ENCODE data around the gene CDK14.
"Not testable (repeated sequence)": the region's sequence is repeated elsewhere in the genome, so short reads cannot be mapped to it uniquely, and the experiment has no call there.

The CDK14 gene

GRCh38 chr7:90740386-90740785, 144.3 kb downstream of the CDK14 start:
- DNase-seq = no peak
- Histone ChIP-seq H3K27me3 (replicated peaks; ENCODE audit: control insufficient read depth, insufficient read depth, low read length, poor library complexity, severe bottlenecking) (no peaks in the 10 kb centered on the region), H3K4me3 (ENCODE audit: insufficient read depth, low read depth, low read length, poor library complexity, severe bottlenecking) (no peak overlapping the region), H3K36me3 (ENCODE audit: control insufficient read depth, insufficient read depth, low read length) (no peaks in the 10 kb centered on the region), H3K9me3 (ENCODE audit: control insufficient read depth, low read length) (no peaks in the 10 kb centered on the region), H3K4me1 (ENCODE audit: control insufficient read depth, insufficient read depth, low read length, poor library complexity, severe bottlenecking) (no peaks in the 10 kb centered on the region), H3K27ac (ENCODE audit: insufficient read depth, low read length, poor library complexity, severe bottlenecking) (no peak overlapping the region)

GRCh38 chr7:90743626-90744025, 147.5 kb downstream of the CDK14 start:
- no peaks in the 10 kb centered on the region for H3K36me3 ChIP-seq (ENCODE audit: control insufficient read depth, insufficient read depth, low read length)
- H3K27ac ChIP-seq (ENCODE audit: insufficient read depth, low read length, poor library complexity, severe bottlenecking) = no peak overlapping the region
- H3K9me3 ChIP-seq (ENCODE audit: control insufficient read depth, low read length) = no peaks in the 10 kb centered on the region
- H3K27me3 ChIP-seq (replicated peaks; ENCODE audit: control insufficient read depth, insufficient read depth, low read length, poor library complexity, severe bottlenecking) = no peaks in the 10 kb centered on the region
- no peak for DNase-seq
- no peak overlapping the region for H3K4me3 ChIP-seq (ENCODE audit: insufficient read depth, low read depth, low read length, poor library complexity, severe bottlenecking)
- H3K4me1 ChIP-seq (ENCODE audit: control insufficient read depth, insufficient read depth, low read length, poor library complexity, severe bottlenecking) = no peaks in the 10 kb centered on the region

GRCh38 chr7:90747516-90747915, 151.4 kb downstream of the CDK14 start:
- Histone ChIP-seq H3K36me3 (ENCODE audit: control insufficient read depth, insufficient read depth, low read length) (no peaks in the 10 kb centered on the region), H3K4me3 (ENCODE audit: insufficient read depth, low read depth, low read length, poor library complexity, severe bottlenecking) (no peak overlapping the region), H3K27ac (ENCODE audit: insufficient read depth, low read length, poor library complexity, severe bottlenecking) (no peak overlapping the region), H3K27me3 (replicated peaks; ENCODE audit: control insufficient read depth, insufficient read depth, low read length, poor library complexity, severe bottlenecking) (no peaks in the 10 kb centered on the region), H3K4me1 (ENCODE audit: control insufficient read depth, insufficient read depth, low read length, poor library complexity, severe bottlenecking) (no peaks in the 10 kb centered on the region), H3K9me3 (ENCODE audit: control insufficient read depth, low read length) (no peaks in the 10 kb centered on the region)
- DNase-seq = no peak

GRCh38 chr7:90749262-90749661, 153.1 kb downstream of the CDK14 start:
- Histone ChIP-seq H3K27me3 (replicated peaks; ENCODE audit: control insufficient read depth, insufficient read depth, low read length, poor library complexity, severe bottlenecking) (no peaks in the 10 kb centered on the region), H3K4me1 (ENCODE audit: control insufficient read depth, insufficient read depth, low read length, poor library complexity, severe bottlenecking) (no peaks in the 10 kb centered on the region), H3K4me3 (ENCODE audit: insufficient read depth, low read depth, low read length, poor library complexity, severe bottlenecking) (no peak overlapping the region), H3K36me3 (ENCODE audit: control insufficient read depth, insufficient read depth, low read length) (no peaks in the 10 kb centered on the region), H3K27ac (ENCODE audit: insufficient read depth, low read length, poor library complexity, severe bottlenecking) (no peak overlapping the region), H3K9me3 (ENCODE audit: control insufficient read depth, low read length) (no peaks in the 10 kb centered on the region)
- no peak for DNase-seq

- Histone ChIP-seq H3K36me3 (ENCODE audit: control insufficient read depth, insufficient read depth, low read length) (no peaks in the 10 kb centered on the region), H3K4me3 (ENCODE audit: insufficient read depth, low read depth, low read length, poor library complexity, severe bottlenecking) (no peak overlapping the region), H3K9me3 (ENCODE audit: control insufficient read depth, low read length) (no peaks in the 10 kb centered on the region), H3K4me1 (ENCODE audit: control insufficient read depth, insufficient read depth, low read length, poor library complexity, severe bottlenecking) (no peaks in the 10 kb centered on the region), H3K27me3 (replicated peaks; ENCODE audit: control insufficient read depth, insufficient read depth, low read length, poor library complexity, severe bottlenecking) (no peaks in the 10 kb centered on the region), H3K27ac (ENCODE audit: insufficient read depth, low read length, poor library complexity, severe bottlenecking) (no peak overlapping the region)
- DNase-seq = no peak
Measured at GRCh38 chr7:90749774-90750173, 153.7 kb downstream of the CDK14 start.

- DNase-seq = no peak
Measured at GRCh38 chr7:90751595-90751994, 155.5 kb downstream of the CDK14 start.

GRCh38 chr7:90752051-90752450, 155.9 kb downstream of the CDK14 start:
- no peak for DNase-seq
- H3K4me3 ChIP-seq (ENCODE audit: insufficient read depth, low read depth, low read length, poor library complexity, severe bottlenecking) = no peak overlapping the region
- no peaks in the 10 kb centered on the region for H3K4me1 ChIP-seq (ENCODE audit: control insufficient read depth, insufficient read depth, low read length, poor library complexity, severe bottlenecking)
- H3K36me3 ChIP-seq (ENCODE audit: control insufficient read depth, insufficient read depth, low read length) = no peaks in the 10 kb centered on the region
- H3K9me3 ChIP-seq (ENCODE audit: control insufficient read depth, low read length) = no peaks in the 10 kb centered on the region
- no peaks in the 10 kb centered on the region for H3K27me3 ChIP-seq (replicated peaks; ENCODE audit: control insufficient read depth, insufficient read depth, low read length, poor library complexity, severe bottlenecking)
- no peak overlapping the region for H3K27ac ChIP-seq (ENCODE audit: insufficient read depth, low read length, poor library complexity, severe bottlenecking)

More at GRCh38 chr7:90751595-90751994, 155.5 kb downstream of the CDK14 start:
- Histone ChIP-seq H3K9me3 (ENCODE audit: control insufficient read depth, low read length) (no peaks in the 10 kb centered on the region), H3K27me3 (replicated peaks; ENCODE audit: control insufficient read depth, insufficient read depth, low read length, poor library complexity, severe bottlenecking) (no peaks in the 10 kb centered on the region), H3K4me1 (ENCODE audit: control insufficient read depth, insufficient read depth, low read length, poor library complexity, severe bottlenecking) (no peaks in the 10 kb centered on the region), H3K4me3 (ENCODE audit: insufficient read depth, low read depth, low read length, poor library complexity, severe bottlenecking) (no peak overlapping the region), H3K27ac (ENCODE audit: insufficient read depth, low read length, poor library complexity, severe bottlenecking) (no peak overlapping the region), H3K36me3 (ENCODE audit: control insufficient read depth, insufficient read depth, low read length) (no peaks in the 10 kb centered on the region)

- H3K9me3 ChIP-seq (ENCODE audit: control insufficient read depth, low read length) = no peaks in the 10 kb centered on the region
- H3K4me1 ChIP-seq (ENCODE audit: control insufficient read depth, insufficient read depth, low read length, poor library complexity, severe bottlenecking) = no peaks in the 10 kb centered on the region
- no peaks in the 10 kb centered on the region for H3K27me3 ChIP-seq (replicated peaks; ENCODE audit: control insufficient read depth, insufficient read depth, low read length, poor library complexity, severe bottlenecking)
- DNase-seq = no peak
- H3K36me3 ChIP-seq (ENCODE audit: control insufficient read depth, insufficient read depth, low read length) = no peaks in the 10 kb centered on the region
- H3K27ac ChIP-seq (ENCODE audit: insufficient read depth, low read length, poor library complexity, severe bottlenecking) = no peak overlapping the region
- no peak overlapping the region for H3K4me3 ChIP-seq (ENCODE audit: insufficient read depth, low read depth, low read length, poor library complexity, severe bottlenecking)
Measured at GRCh38 chr7:90755041-90755440, 158.9 kb downstream of the CDK14 start.

GRCh38 chr7:90756366-90756765, 160.2 kb downstream of the CDK14 start:
- H3K4me1 ChIP-seq (ENCODE audit: control insufficient read depth, insufficient read depth, low read length, poor library complexity, severe bottlenecking) = no peaks in the 10 kb centered on the region
- H3K9me3 ChIP-seq (ENCODE audit: control insufficient read depth, low read length) = no peaks in the 10 kb centered on the region
- H3K4me3 ChIP-seq (ENCODE audit: insufficient read depth, low read depth, low read length, poor library complexity, severe bottlenecking) = no peak overlapping the region
- H3K27me3 ChIP-seq (replicated peaks; ENCODE audit: control insufficient read depth, insufficient read depth, low read length, poor library complexity, severe bottlenecking) = no peaks in the 10 kb centered on the region
- DNase-seq = no peak
- H3K36me3 ChIP-seq (ENCODE audit: control insufficient read depth, insufficient read depth, low read length) = no peaks in the 10 kb centered on the region
- no peak overlapping the region for H3K27ac ChIP-seq (ENCODE audit: insufficient read depth, low read length, poor library complexity, severe bottlenecking)

GRCh38 chr7:90757565-90757950, 161.4 kb downstream of the CDK14 start:
- not testable (repeated sequence) for H3K27me3 ChIP-seq (replicated peaks; ENCODE audit: control insufficient read depth, insufficient read depth, low read length, poor library complexity, severe bottlenecking); H3K4me1 ChIP-seq (ENCODE audit: control insufficient read depth, insufficient read depth, low read length, poor library complexity, severe bottlenecking); H3K36me3 ChIP-seq (ENCODE audit: control insufficient read depth, insufficient read depth, low read length); H3K4me3 ChIP-seq (ENCODE audit: insufficient read depth, low read depth, low read length, poor library complexity, severe bottlenecking); H3K27ac ChIP-seq (ENCODE audit: insufficient read depth, low read length, poor library complexity, severe bottlenecking); H3K9me3 ChIP-seq (ENCODE audit: control insufficient read depth, low read length); DNase-seq
